IPS-18c (cell line): ENCODE data around the gene CEP112.
"Not testable (repeated sequence)": the region's sequence is repeated elsewhere in the genome, so short reads cannot be mapped to it uniquely, and the experiment has no call there.

Source experiments
- H3K4me3 ChIP-seq: 2 replicates; pipeline ENCODE4 v1.7.0; 2013; ENCODE audit warnings: low read depth, mild to moderate bottlenecking, low read length, moderate library complexity; ENCODE audit not compliant: insufficient read depth
- H3K9me3 ChIP-seq: one replicate; pipeline ENCODE4 v1.6.1; 2013; ENCODE audit warnings: mild to moderate bottlenecking, low read length, moderate library complexity; ENCODE audit not compliant: control insufficient read depth, insufficient read depth

Gene CEP112

GRCh38 chr17:65856865-65857264, 335.1 kb downstream of the CEP112 start:
- H3K4me3 ChIP-seq: no peak overlapping the region
- H3K9me3 ChIP-seq: no peaks in the 10 kb centered on the region

GRCh38 chr17:65855675-65856074, 336.3 kb downstream of the CEP112 start:
- no peak overlapping the region for H3K4me3 ChIP-seq
- H3K9me3 ChIP-seq: no peaks in the 10 kb centered on the region

- no peak overlapping the region for H3K4me3 ChIP-seq
Measured at GRCh38 chr17:65855245-65855644, 336.7 kb downstream of the CEP112 start.

GRCh38 chr17:65853816-65854215, 338.1 kb downstream of the CEP112 start:
- H3K9me3 ChIP-seq: no peaks in the 10 kb centered on the region
- no peak overlapping the region for H3K4me3 ChIP-seq

More at GRCh38 chr17:65855245-65855644, 336.7 kb downstream of the CEP112 start:
- H3K9me3 ChIP-seq: no peaks in the 10 kb centered on the region

GRCh38 chr17:65852911-65853310, 339.0 kb downstream of the CEP112 start:
- H3K9me3 ChIP-seq: no peaks in the 10 kb centered on the region
- no peak overlapping the region for H3K4me3 ChIP-seq

- Histone ChIP-seq H3K4me3 (no peak overlapping the region), H3K9me3 (no peaks in the 10 kb centered on the region)
Measured at GRCh38 chr17:65851965-65852736, 339.8 kb downstream of the CEP112 start.

- Histone ChIP-seq H3K9me3 (no peaks in the 10 kb centered on the region), H3K4me3 (no peak overlapping the region)
Measured at GRCh38 chr17:65850486-65850885, 341.4 kb downstream of the CEP112 start.

- H3K9me3 ChIP-seq: no peaks in the 10 kb centered on the region
- H3K4me3 ChIP-seq: no peak overlapping the region
Measured at GRCh38 chr17:65848751-65849150, 343.2 kb downstream of the CEP112 start.

- Histone ChIP-seq H3K9me3 (no peaks in the 10 kb centered on the region), H3K4me3 (no peak overlapping the region)
Measured at GRCh38 chr17:65841089-65841488, 350.8 kb downstream of the CEP112 start.

GRCh38 chr17:65837232-65837631, 354.7 kb downstream of the CEP112 start:
- not testable (repeated sequence) for H3K4me3 ChIP-seq, H3K9me3 ChIP-seq

GRCh38 chr17:65833214-65833613, 358.7 kb downstream of the CEP112 start:
- H3K4me3 ChIP-seq: no peak overlapping the region

GRCh38 chr17:65830356-65830755, 361.6 kb downstream of the CEP112 start:
- Histone ChIP-seq H3K9me3 (no peaks in the 10 kb centered on the region), H3K4me3 (no peak overlapping the region)

More at GRCh38 chr17:65833214-65833613, 358.7 kb downstream of the CEP112 start:
- H3K9me3 ChIP-seq: no peaks in the 10 kb centered on the region

GRCh38 chr17:65826577-65826976, 365.4 kb downstream of the CEP112 start:
- H3K9me3 ChIP-seq: not testable (repeated sequence)

GRCh38 chr17:65824901-65825300, 367.0 kb downstream of the CEP112 start:
- Histone ChIP-seq H3K4me3 (no peak overlapping the region), H3K9me3 (no peaks in the 10 kb centered on the region)

More at GRCh38 chr17:65826577-65826976, 365.4 kb downstream of the CEP112 start:
- H3K4me3 ChIP-seq: not testable (repeated sequence)

- H3K4me3 ChIP-seq: no peak overlapping the region
Measured at GRCh38 chr17:65823713-65824112, 368.2 kb downstream of the CEP112 start.

GRCh38 chr17:65820811-65821210, 371.1 kb downstream of the CEP112 start:
- no peak overlapping the region for H3K4me3 ChIP-seq
- no peaks in the 10 kb centered on the region for H3K9me3 ChIP-seq

More at GRCh38 chr17:65823713-65824112, 368.2 kb downstream of the CEP112 start:
- no peaks in the 10 kb centered on the region for H3K9me3 ChIP-seq

GRCh38 chr17:65820306-65820705, 371.6 kb downstream of the CEP112 start:
- Histone ChIP-seq H3K9me3 (no peaks in the 10 kb centered on the region), H3K4me3 (no peak overlapping the region)

GRCh38 chr17:65819810-65820209, 372.1 kb downstream of the CEP112 start:
- Histone ChIP-seq H3K9me3 (no peaks in the 10 kb centered on the region), H3K4me3 (no peak overlapping the region)

- H3K4me3 ChIP-seq: no peak overlapping the region
- H3K9me3 ChIP-seq: no peaks in the 10 kb centered on the region
Measured at GRCh38 chr17:65817951-65818350, 374.0 kb downstream of the CEP112 start.
